HG03196 (cell line): ENCODE data around the gene AIF1.

Source experiments
- ATAC-seq: cut with Tn5 transposase; IDR thresholded peaks from one replicate; pipeline ENCODE4 v1.9.1; 2021; ENCODE audit not compliant: unreplicated experiment

Gene AIF1

GRCh38 chr6:31641370-31641769, 26.3 kb downstream of the AIF1 start:
- ATAC-seq: no peak

DNA sequence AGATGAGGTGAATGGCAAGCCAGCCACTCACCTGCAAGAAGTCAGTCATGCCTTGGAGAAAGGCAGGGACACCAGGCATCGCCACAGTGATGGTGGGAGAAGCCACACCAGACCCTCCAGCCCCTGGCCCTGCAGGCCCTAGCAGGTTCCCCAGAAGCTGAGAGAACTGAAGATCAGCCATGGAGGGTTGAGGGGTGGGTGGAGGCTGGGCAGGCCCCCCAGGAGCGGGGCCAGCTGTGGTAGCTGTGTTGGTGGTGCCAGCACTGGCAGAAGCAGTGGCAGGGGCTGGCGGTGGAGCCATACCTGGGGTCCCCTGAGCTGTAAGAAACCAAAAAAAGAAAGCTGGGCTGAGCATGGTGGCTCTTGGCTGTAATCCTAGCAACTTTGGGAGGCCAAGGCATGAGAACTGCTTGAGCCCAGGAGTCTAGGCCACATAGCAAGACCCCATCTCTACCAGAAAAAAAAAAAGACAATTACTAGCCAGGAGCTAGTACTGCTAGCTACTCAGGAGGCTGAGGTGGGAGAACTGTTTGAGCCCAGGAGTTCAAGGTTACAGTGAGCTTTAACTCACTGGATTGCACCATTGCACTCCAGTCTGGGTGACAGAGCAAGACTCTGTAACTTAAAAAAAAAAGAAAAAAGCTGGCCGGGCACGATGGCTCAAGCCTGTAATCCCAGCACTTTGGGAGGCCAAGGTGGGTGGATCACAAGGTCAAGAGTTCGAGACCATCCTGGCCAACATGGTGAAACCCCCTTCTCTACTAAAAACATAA, 27.9 kb downstream of the AIF1 start:
- ATAC-seq: no peak

DNA sequence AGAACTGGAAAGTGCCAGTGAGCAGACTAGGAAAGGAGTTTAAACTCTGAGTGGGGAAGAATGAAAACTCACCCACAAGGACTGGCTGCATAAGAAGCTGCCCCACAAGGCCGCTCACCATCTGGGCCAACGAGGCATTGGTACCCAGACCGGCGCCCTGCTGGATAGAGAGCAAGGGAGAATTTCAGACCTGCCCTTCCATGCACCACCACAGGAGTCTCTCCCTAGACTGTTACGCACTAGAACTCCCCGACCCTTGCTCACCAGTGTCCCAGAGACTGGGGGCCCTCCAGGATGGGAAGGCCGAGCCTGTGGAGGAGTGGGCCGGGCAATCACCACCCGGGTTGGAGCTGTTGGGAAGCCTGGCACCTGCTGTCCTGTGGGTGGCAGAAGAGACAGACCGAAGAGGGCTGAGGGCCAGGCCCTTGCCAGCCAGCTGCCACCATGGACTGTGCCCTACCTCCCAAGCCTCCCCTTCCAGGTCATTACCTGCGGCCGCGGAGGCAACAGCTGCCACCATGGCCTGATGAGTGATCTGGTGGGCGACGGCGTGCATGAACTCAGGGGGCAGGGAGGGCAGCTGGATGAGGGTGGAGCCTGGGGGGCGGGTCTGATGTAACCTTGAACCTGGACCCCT, 28.9 kb downstream of the AIF1 start:
- no peak for ATAC-seq

GRCh38 chr6:31645325-31645724, 30.3 kb downstream of the AIF1 start:
- no peak for ATAC-seq

GRCh38 chr6:31651602-31652191, 36.7 kb downstream of the AIF1 start:
- ATAC-seq: peak; percentile 26

DNA sequence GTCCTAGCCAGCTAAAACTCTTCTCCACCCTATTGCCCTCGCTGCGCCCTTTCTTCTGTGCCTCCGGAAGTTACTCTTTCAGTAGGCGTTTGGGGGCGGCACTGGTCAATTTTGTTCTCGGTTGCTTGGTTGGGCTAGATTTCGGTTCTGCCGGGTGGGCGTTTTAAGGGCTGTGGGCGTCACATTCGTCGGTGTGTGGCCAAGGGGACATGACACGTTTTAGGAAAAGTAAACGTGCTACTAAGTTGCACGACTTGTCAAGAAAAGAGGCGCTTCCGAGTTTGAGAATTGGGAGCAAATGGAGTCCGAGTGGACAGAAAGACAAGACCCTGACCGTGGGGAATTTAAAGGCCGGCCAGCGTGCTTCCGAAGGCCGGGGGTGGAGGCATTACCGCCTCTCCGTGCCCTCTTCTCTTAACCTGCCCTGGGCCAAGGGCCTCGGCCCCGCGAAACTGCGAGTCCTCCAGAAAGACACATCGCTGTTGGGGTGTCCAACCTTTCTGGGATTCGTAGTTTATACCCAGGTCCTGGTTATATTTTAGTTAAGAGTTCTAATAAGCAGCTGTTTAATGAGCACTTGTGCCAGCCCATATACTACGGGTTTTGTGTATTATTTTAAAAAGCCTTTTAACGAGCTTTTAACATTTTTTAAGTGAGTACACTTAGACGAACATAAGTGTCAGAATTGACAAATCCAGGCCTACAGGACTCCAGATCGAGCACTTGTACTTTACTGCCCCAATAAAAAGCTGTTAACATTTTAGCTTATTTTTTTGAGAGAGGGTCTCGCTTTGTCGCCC, 38.1 kb downstream of the AIF1 start:
- ATAC-seq: peak; percentile 64

GRCh38 chr6:31654574-31655348, 39.7 kb downstream of the AIF1 start:
- no peak for ATAC-seq

DNA sequence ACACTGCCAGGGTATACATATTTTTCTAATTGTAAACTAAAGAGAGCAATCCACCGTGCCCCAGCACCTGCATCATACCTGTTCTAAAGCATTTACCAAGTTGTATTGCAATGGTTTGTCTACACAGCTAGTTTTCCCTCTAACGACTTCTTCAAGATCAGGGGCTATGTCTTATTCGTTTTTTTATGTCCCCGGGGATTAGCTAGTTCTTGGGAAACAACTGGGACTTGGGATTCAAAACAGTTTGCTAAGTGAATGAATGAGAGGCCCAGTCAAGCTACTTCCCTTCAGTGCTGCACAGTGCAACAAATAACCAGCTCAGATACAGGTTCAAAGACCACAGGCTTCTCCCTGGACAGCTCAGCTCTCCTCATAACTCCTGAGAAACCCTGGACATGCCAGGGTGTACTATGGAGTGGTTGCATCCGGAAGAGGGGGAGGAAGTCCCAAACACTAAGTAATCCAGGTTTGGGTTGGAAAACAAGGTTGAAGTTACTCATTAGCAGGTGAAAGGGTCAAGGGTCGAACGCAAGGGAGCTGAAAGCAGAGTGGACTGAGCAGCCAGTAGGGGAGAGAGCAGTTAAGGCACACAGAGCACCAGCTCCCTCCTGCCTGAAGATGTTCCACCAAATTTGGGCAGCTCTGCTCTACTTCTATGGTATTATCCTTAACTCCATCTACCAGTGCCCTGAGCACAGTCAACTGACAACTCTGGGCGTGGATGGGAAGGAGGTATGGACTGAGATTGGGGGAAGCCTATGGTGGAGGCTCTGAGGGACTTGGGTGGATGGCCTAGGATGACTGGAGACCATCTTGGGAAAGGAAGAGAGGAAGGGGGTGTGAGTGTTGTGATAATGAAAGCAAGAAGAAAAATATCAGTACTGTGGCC, 40.6 kb downstream of the AIF1 start, which contains the start of gene APOM:
TSS of gene APOM (plus strand) at position 546 of the 889 bp plus-strand sequence. CDS start at position 619, 73 bp downstream.
- no peak for ATAC-seq

DNA sequence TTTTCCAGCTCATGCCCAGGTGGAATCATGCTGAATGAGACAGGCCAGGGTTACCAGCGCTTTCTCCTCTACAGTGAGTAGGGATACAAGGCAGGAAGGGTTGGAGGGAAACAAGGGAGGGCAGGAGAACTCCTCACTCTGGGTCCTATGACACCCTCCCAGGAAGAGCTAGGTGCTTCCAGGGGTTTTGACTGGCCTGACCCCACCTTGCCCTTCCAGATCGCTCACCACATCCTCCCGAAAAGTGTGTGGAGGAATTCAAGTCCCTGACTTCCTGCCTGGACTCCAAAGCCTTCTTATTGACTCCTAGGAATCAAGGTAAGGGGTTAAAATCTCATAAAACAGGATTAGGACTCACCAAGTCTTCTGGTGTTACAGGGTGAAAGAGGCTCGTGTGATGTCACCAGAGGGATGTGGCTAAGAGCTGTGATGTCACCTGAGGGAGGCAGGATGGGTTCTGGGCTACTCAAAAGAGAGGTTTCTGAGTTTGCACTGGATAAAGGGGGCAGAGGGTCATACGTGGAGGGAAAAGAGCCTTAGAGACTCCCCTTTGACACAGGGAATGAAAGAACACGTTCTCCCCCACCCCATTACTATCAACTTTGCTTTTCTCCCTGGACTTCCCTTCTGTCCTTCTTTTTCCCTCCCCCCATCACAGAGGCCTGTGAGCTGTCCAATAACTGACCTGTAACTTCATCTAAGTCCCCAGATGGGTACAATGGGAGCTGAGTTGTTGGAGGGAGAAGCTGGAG, 42.5 kb downstream of the AIF1 start:
- ATAC-seq: no peak

DNA sequence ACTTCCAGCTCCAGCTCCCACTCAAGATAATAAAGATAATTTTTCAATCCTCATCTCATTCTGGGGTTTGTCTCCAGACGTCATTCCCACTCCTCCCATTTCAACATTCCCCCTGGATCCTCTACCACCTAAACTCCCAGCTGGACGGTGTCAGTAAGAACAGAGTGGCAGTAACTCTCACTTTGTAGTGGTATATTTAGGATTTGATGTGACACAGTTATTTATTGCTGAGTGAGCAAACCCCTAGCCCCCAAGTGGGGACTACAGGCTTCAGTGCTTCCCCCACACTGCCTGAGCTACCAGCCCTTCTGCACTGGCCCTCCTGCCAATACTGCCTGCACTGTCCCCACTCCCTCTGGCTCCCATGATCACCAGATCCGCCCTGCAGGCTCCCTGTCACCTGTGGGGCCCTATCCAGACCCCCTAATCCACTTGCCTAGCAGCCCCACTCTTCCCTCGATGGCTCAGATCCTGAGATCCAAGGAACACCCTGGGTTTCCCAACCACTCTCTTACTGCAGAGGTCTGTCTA, 43.2 kb downstream of the AIF1 start:
- no peak for ATAC-seq

DNA sequence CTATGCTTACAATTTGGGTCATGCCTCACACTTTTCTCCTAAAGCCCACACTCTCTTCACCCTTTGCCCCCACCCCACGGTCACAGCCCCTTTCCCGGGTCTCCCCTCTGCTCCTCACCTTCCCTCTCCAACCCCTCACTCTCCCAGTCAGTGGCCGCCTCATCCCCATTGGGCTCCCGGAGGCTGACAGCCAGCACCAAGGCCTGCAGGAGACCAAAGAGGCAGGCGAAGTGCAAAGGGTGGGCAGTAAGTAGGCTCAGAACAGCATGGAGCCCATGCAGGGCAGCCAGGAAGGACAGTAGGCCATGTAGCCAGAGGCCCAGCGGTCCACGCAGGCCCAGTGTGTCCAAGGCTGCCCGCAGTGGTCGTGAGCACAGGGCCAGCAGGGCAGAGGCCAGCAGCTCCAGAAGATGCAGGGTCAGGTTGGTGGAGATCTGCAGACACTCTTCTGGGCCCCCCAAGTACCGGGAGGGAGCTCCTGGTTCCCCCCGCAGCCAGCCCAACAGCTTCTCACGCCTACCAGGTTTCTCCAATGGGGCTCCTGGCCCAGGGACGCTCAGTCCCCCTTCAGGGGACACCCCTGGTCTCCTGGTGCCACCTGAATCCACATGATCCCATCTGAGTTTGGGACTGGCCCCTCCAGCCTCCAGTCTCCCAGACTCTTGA, 44.1 kb downstream of the AIF1 start:
- no peak for ATAC-seq

- ATAC-seq: no peak
Observed at GRCh38 chr6:31659649-31660380, 44.8 kb downstream of the AIF1 start.

DNA sequence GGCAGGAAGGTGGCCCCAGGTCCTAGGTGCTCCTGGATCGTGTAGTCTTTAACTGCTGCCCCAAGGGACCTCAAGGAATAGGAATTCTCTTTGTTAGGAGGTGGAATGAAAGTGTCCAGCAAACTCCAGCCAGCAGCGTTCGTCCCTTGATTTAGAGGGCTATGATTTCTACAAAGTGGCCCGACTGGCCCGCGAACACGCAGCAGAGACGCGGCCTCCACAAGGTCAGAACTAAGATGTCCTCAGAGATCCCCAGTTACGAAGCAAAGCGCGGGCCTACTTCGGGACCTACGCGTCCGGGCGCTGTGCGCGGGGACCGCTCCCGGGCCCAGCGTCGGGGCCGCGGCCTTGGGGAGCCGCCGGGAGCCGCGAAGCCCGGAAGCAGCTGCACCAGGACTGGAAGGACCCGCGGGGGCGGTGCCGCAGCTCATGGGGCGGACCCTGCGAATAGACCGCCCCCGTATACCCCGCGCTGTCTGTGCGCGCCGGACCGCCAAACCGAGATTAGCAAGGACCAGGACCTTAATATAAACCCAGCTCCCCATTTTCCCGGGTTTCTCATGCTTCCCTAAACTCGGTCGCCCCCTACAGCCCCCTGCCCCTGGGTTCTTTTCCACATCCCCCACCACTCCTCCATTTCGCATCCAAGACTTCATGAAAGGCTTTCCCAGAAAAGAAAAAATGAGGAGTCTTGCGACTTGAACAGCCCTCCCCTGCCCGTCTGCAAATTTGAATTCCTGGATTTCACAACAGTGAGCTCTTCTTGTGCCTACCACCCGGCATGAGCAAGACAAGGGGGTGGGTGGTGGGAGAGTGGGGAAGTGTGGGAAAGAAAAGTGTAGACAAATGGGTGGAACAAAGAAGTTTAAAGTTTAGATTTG, 45.6 kb downstream of the AIF1 start, which contains the start of gene C6orf47:
TSS of gene C6orf47 (minus strand) at position 398 of the 881 bp plus-strand sequence. CDS start 831 bp downstream, outside the sequence.
- ATAC-seq: no peak

GRCh38 chr6:31661262-31662123, 46.5 kb downstream of the AIF1 start:
- no peak for ATAC-seq

- no peak for ATAC-seq
Observed at GRCh38 chr6:31662124-31662723, 47.2 kb downstream of the AIF1 start.
